H1 (cell line): Measurements from ENCODE around the gene EPHA2. TPM values are rescaled to one million over a fixed set of nuclear protein-coding genes. Genes with fewer than 3 reads are reported as not detected.

Experiments used
- CTCF ChIA-PET: fragments of 300-600 bp; sonication (Branson Sonifier 250); formaldehyde crosslinking; loops from one replicate; lab custom pipeline; 2021; ENCODE audit not compliant: partially characterized antibody; lab: Charles Lee
- POLR2A ChIA-PET: fragments of 300-600 bp; sonication (Branson Sonifier 250); formaldehyde crosslinking; loops from one replicate; lab custom pipeline; 2021; ENCODE audit warnings: inconsistent platforms; ENCODE audit not compliant: partially characterized antibody; lab: Charles Lee
- DNase-seq, 2 experiments: peaks; one replicate each; pipeline versions ENCODE4 v3.0.0 to v3.0.0-alpha.2; 2010 to 2022; ENCODE audit warnings: low spot score in 2 of 2, low read depth in 1 of 2, mixed read lengths in 1 of 2
- FAIRE-seq: peaks from 2 replicates; lab custom pipeline; 2011; peaks lifted over from hg19 to GRCh38; lab: Jason Lieb, UNC
- H2AFZ ChIP-seq: 2 replicates; pipeline ENCODE4 v1.8.1; 2012; ENCODE audit warnings: low read length, inconsistent platforms
- H2AK5ac ChIP-seq: 2 replicates; pipeline ENCODE4 v1.6.1; 2013; ENCODE audit warnings: low read depth, low read length
- H2BK120ac ChIP-seq: replicated peaks from 2 replicates; pipeline ENCODE3; 2013; ENCODE audit warnings: low read depth, low read length, inconsistent platforms
- H2BK12ac ChIP-seq: 2 replicates; pipeline ENCODE4 v1.6.1; 2013; ENCODE audit warnings: low read depth, low read length
- H2BK15ac ChIP-seq: 2 replicates; pipeline ENCODE4 v1.6.1; 2013; ENCODE audit warnings: low read length
- H2BK20ac ChIP-seq: 2 replicates; pipeline ENCODE4 v1.6.1; 2013; ENCODE audit warnings: low read length
- H2BK5ac ChIP-seq: 2 replicates; pipeline ENCODE4 v1.6.1; 2013; ENCODE audit warnings: low read depth, low read length
- H3K14ac ChIP-seq: 2 replicates; pipeline ENCODE4 v1.6.1; 2013; ENCODE audit warnings: inconsistent platforms; ENCODE audit not compliant: insufficient read length
- H3K18ac ChIP-seq: 2 replicates; pipeline ENCODE4 v1.6.1; 2013; ENCODE audit warnings: low read length; ENCODE audit errors: extremely low read depth
- H3K23ac ChIP-seq: 2 replicates; pipeline ENCODE4 v1.6.1; 2013; ENCODE audit warnings: inconsistent platforms; ENCODE audit not compliant: insufficient read length
- H3K23me2 ChIP-seq: 2 replicates; pipeline ENCODE4 v1.6.1; 2013; ENCODE audit warnings: low read depth, low read length
- H3K27ac ChIP-seq: 2 replicates; pipeline ENCODE4 v1.6.1; 2011; ENCODE audit warnings: low read depth, low read length, inconsistent platforms
- H3K27me3 ChIP-seq, 4 experiments: replicated peaks in 1 of 4; 1 replicate in 1 of 4; 2 replicates in 3 of 4; pipeline versions ENCODE4 v1.6.1 to v1.8.1; 2011 to 2013; ENCODE audit warnings: low read length in 3 of 4, mild to moderate bottlenecking in 3 of 4, inconsistent platforms in 2 of 4, mixed read lengths in 2 of 4, moderate library complexity in 1 of 4; ENCODE audit not compliant: control insufficient read depth in 3 of 4, insufficient read depth in 3 of 4; ENCODE audit errors: extremely low read depth in 1 of 4
- H3K36me3 ChIP-seq, 4 experiments: 2 replicates each; pipeline versions ENCODE4 v1.6.1 to v1.8.1; 2011 to 2013; ENCODE audit warnings: mild to moderate bottlenecking in 4 of 4, low read length in 3 of 4, moderate library complexity in 2 of 4, control low read depth in 1 of 4, inconsistent platforms in 1 of 4; ENCODE audit not compliant: insufficient read depth in 4 of 4, control insufficient read depth in 2 of 4
- H3K4ac ChIP-seq: replicated peaks from 2 replicates; pipeline ENCODE3; 2013; ENCODE audit warnings: low read length, low read depth, mixed read lengths, inconsistent platforms; ENCODE audit not compliant: insufficient read length
- H3K4me1 ChIP-seq, 4 experiments: replicated peaks in 1 of 4; 1 replicate in 1 of 4; 2 replicates in 3 of 4; pipeline versions ENCODE4 v1.6.1 to v1.8.1; 2011 to 2013; ENCODE audit warnings: low read length in 3 of 4, inconsistent platforms in 2 of 4, mixed read lengths in 1 of 4; ENCODE audit not compliant: insufficient read depth in 4 of 4, control insufficient read depth in 3 of 4
- H3K4me2 ChIP-seq, 2 experiments: 2 replicates each; pipeline versions ENCODE4 v1.6.1 to v1.8.1; 2011 to 2013; ENCODE audit warnings: low read depth in 2 of 2, low read length in 2 of 2, control low read depth in 1 of 2, inconsistent platforms in 1 of 2, mild to moderate bottlenecking in 1 of 2; ENCODE audit not compliant: insufficient read depth in 1 of 2
- H3K4me3 ChIP-seq, 4 experiments: fragments of 200-600, 300-600 bp in 1 of 4; sonication (generic), shearing (Covaris generic), sonication (Bioruptor Twin) in 1 of 4; 2 replicates each; pipeline versions ENCODE4 v1.5.1 to v1.8.1; 2011 to 2016; ENCODE audit warnings: low read length in 4 of 4, low read depth in 3 of 4, control low read depth in 2 of 4, inconsistent platforms in 2 of 4, mild to moderate bottlenecking in 2 of 4, mixed read lengths in 1 of 4, moderate library complexity in 1 of 4; ENCODE audit not compliant: insufficient read depth in 2 of 4; ENCODE audit errors: extremely low read depth in 1 of 4
- H3K56ac ChIP-seq: replicated peaks from 2 replicates; pipeline ENCODE3; 2013; ENCODE audit warnings: low read depth, mild to moderate bottlenecking, mixed read lengths, low read length, inconsistent platforms; ENCODE audit not compliant: insufficient read length
- H3K79me1 ChIP-seq: 2 replicates; pipeline ENCODE4 v1.6.1; 2013; ENCODE audit warnings: low read depth, low read length, control low read depth
- H3K79me2 ChIP-seq, 2 experiments: 2 replicates each; pipeline versions ENCODE4 v1.6.1 to v1.8.1; 2012 to 2013; ENCODE audit warnings: low read length in 2 of 2, mild to moderate bottlenecking in 2 of 2, inconsistent platforms in 1 of 2; ENCODE audit not compliant: insufficient read depth in 2 of 2, control insufficient read depth in 1 of 2
- H3K9ac ChIP-seq, 4 experiments: replicated peaks in 1 of 4; 1 replicate in 1 of 4; 2 replicates in 3 of 4; pipeline versions ENCODE4 v1.6.1 to v1.8.1; 2011 to 2013; ENCODE audit warnings: low read depth in 3 of 4, low read length in 3 of 4, control low read depth in 2 of 4, mild to moderate bottlenecking in 2 of 4, moderate library complexity in 2 of 4, inconsistent platforms in 1 of 4; ENCODE audit errors: extremely low read depth in 1 of 4
- H3K9me3 ChIP-seq, 2 experiments: 2 replicates each; pipeline versions ENCODE4 v1.6.1 to v1.8.1; 2012 to 2013; ENCODE audit warnings: mild to moderate bottlenecking in 2 of 2, moderate library complexity in 2 of 2, control low read depth in 1 of 2, inconsistent platforms in 1 of 2, low read depth in 1 of 2, low read length in 1 of 2, mixed read lengths in 1 of 2; ENCODE audit not compliant: insufficient read depth in 2 of 2
- H4K20me1 ChIP-seq, 2 experiments: replicated peaks in 1 of 2; 2 replicates each; pipeline versions ENCODE3 to v1.8.1; 2011 to 2013; ENCODE audit warnings: inconsistent platforms in 2 of 2, low read length in 2 of 2, mild to moderate bottlenecking in 1 of 2; ENCODE audit not compliant: insufficient read depth in 2 of 2, control insufficient read depth in 1 of 2
- H4K5ac ChIP-seq: 2 replicates; pipeline ENCODE4 v1.6.1; 2013; ENCODE audit warnings: low read length, low read depth, mixed read lengths, inconsistent platforms; ENCODE audit not compliant: insufficient read length
- H4K8ac ChIP-seq: 2 replicates; pipeline ENCODE4 v1.8.0; 2013; ENCODE audit warnings: mild to moderate bottlenecking, moderate library complexity, low read length, inconsistent platforms; ENCODE audit not compliant: insufficient read depth; ENCODE audit errors: extremely low read depth
- H4K91ac ChIP-seq: replicated peaks from 2 replicates; pipeline ENCODE3; 2013; ENCODE audit warnings: low read length, mixed read lengths, inconsistent platforms; ENCODE audit not compliant: insufficient read length
- ATF3 ChIP-seq: IDR thresholded peaks from 2 replicates; pipeline ENCODE4 v1.6.1; 2011; ENCODE audit warnings: low read depth, mild to moderate bottlenecking, low read length; ENCODE audit not compliant: insufficient read depth
- CTBP2 ChIP-seq: IDR thresholded peaks from 2 replicates; pipeline ENCODE4 v1.7.0; 2011; ENCODE audit warnings: borderline replicate concordance, mild to moderate bottlenecking, moderate library complexity, mixed read lengths, low read length; ENCODE audit not compliant: insufficient read depth, insufficient read length
- EP300 ChIP-seq, 2 experiments: IDR thresholded peaks; 1 replicate in 1 of 2; 2 replicates in 1 of 2; pipeline ENCODE4 v1.6.1; 2011 to 2012; ENCODE audit warnings: low read depth in 2 of 2, low read length in 2 of 2, mild to moderate bottlenecking in 2 of 2, borderline replicate concordance in 1 of 2, inconsistent platforms in 1 of 2, moderate library complexity in 1 of 2
- FOSL1 ChIP-seq: IDR thresholded peaks from 2 replicates; pipeline ENCODE4 v1.6.1; 2011; ENCODE audit warnings: mild to moderate bottlenecking, low read depth, low read length, moderate library complexity; ENCODE audit not compliant: insufficient read depth
- GTF2F1 ChIP-seq: IDR thresholded peaks from 2 replicates; pipeline ENCODE4 v1.6.1; 2012; ENCODE audit warnings: low read depth, low read length, improper control_type of control experiment, borderline replicate concordance
- KDM5A ChIP-seq: fragments of 200-600 bp; IDR thresholded peaks from 2 replicates; pipeline ENCODE4 v1.7.1; 2012; ENCODE audit warnings: mild to moderate bottlenecking, low read length, inconsistent platforms, mixed read lengths
- NRF1 ChIP-seq: IDR thresholded peaks from 2 replicates; pipeline ENCODE4 v1.6.1; 2011; ENCODE audit warnings: mild to moderate bottlenecking, low read depth, low read length, improper control_type of control experiment
- POLR2A ChIP-seq, 2 experiments: IDR thresholded peaks; 1 replicate in 1 of 2; 2 replicates in 1 of 2; pipeline ENCODE4 v1.6.1; 2011; ENCODE audit warnings: low read depth in 2 of 2, low read length in 2 of 2, mild to moderate bottlenecking in 2 of 2; ENCODE audit errors: control extremely low read depth in 1 of 2
- POU5F1 ChIP-seq: IDR thresholded peaks from 2 replicates; pipeline ENCODE4 v1.6.1; 2011; ENCODE audit warnings: low read depth, mild to moderate bottlenecking, low read length, moderate library complexity
- RBBP5 ChIP-seq: IDR thresholded peaks from 2 replicates; pipeline ENCODE4 v1.7.1; 2012; ENCODE audit warnings: low read depth, mild to moderate bottlenecking, inconsistent platforms, low read length, moderate library complexity, borderline replicate concordance
- SP1 ChIP-seq: IDR thresholded peaks from 2 replicates; pipeline ENCODE4 v1.6.1; 2011; ENCODE audit warnings: low read depth, low read length
- SUZ12 ChIP-seq: fragments of 200-600 bp; sonication (generic); IDR thresholded peaks from 2 replicates; pipeline ENCODE4 v1.6.1; 2012; ENCODE audit warnings: mild to moderate bottlenecking, inconsistent platforms, low read length, moderate library complexity, mixed read lengths
- TAF1 ChIP-seq: IDR thresholded peaks from 2 replicates; pipeline ENCODE4 v1.6.1; 2011; ENCODE audit warnings: mild to moderate bottlenecking, low read depth, low read length
- TBP ChIP-seq: IDR thresholded peaks from 2 replicates; pipeline ENCODE4 v1.6.1; 2011; ENCODE audit warnings: low read depth, low read length, improper control_type of control experiment
- WGBS, 2 experiments: shearing (Covaris generic) in 1 of 2; methylation state at CpG; one replicate each; pipeline versions ENCODE4 v1.1.6 to v1.1.7; 2013 to 2015; ENCODE audit warnings: low lambda C conversion rate in 2 of 2, mixed read lengths in 2 of 2, inconsistent platforms in 1 of 2, low coverage in 1 of 2, missing lambda C conversion rate in 1 of 2; ENCODE audit not compliant: insufficient replicate concordance in 2 of 2, insufficient coverage in 1 of 2, insufficient read length in 1 of 2; ENCODE audit errors: extremely low coverage in 1 of 2, missing lambda C conversion rate in 1 of 2; 5-methylcytosine and 5-hydroxymethylcytosine counted together
- polyA plus RNA-seq, 7 experiments: library from polyadenylated mRNA; depleted of rRNA in 3 of 7; stranded (reverse) in 5 of 7; unstranded in 2 of 7; fragments of >200 nt in 5 of 7; fragments of 200-250 nt in 2 of 7; gene quantifications; 1 replicate in 5 of 7; 2 replicates in 1 of 7; 4 replicates in 1 of 7; pipeline versions ENCODE4 v1.2.1 to v1.2.3, GENCODE V29; 2011 to 2013; ENCODE audit warnings: missing spikeins in 2 of 7, mixed read lengths in 2 of 7
- total RNA-seq: library from RNA; stranded (reverse); fragmentation: NEBNext Ultra II Directional; extraction: Animal tissue kit (Norgen Biotek cat#: 25700); gene quantifications from 2 replicates; pipeline ENCODE4 v1.2.1, GENCODE V29; 2021

Gene EPHA2
- total and polyA plus RNA-seq, 2 of the 8 experiments (the other 6 are each of a cell fraction or from before 2014, with no cell fraction given): 26.8 to 33.6 TPM

GRCh38 chr1:16132325-16132785, 23.5 kb downstream of the EPHA2 start:
- Histone ChIP-seq H3K36me3 (peaks cover 23 to 76% (median 65%) of the 10 kb centered on the region in 4 experiments; a peak in 7 of 8 replicates), H2BK15ac (no peak overlapping the region), H3K9me3 (no peaks in the 10 kb centered on the region), H3K79me1 (no peaks in the 10 kb centered on the region; the same call in none of the 2 replicates), H2BK12ac (no peak overlapping the region), H3K4me1 (no peaks in the 10 kb centered on the region), H3K27me3 (no peaks in the 10 kb centered on the region), H4K91ac (no peak overlapping the region), H2BK120ac (no peak overlapping the region), H3K23ac (no peak overlapping the region), H2BK20ac (no peak overlapping the region), H3K4me3 (no peak overlapping the region), H3K79me2 (no peaks in the 10 kb centered on the region), H3K18ac (no peak overlapping the region), H2BK5ac (no peak overlapping the region), H4K20me1 (peaks cover 5 to 21% of the 10 kb centered on the region in 2 experiments), H3K9ac (no peak overlapping the region), H4K5ac (no peak overlapping the region), H3K14ac (no peak overlapping the region), H2AFZ (no peak overlapping the region), H3K27ac (no peak overlapping the region), H3K56ac (no peak overlapping the region), H3K23me2 (no peaks in the 10 kb centered on the region), H4K8ac (no peak overlapping the region), H3K4me2 (no peak overlapping the region), H2AK5ac (no peak overlapping the region), H3K4ac (no peak overlapping the region)
- ChIA-PET CTCF (interaction anchor here (1.0 to 31.3 kb wide), 2 partner anchors 53 to 231 kb away, joined by 3 to 522 read pairs; partner anchors contain the start of gene FAM131C), POLR2A (interaction anchor here (1.5 kb wide), 1 partner anchor 13 kb away, joined by 4 read pairs; no protein-coding TSS in a partner anchor)
- FAIRE-seq (no peak), DNase-seq (no peak)
- 98% methylated on average over 5 of the region's 6 CpGs; no CpG with 5 or more reads in 1 of the 2 experiments for WGBS, 2 experiments
- no peak for TF ChIP-seq KDM5A
- no peak for TF ChIP-seq GTF2F1
- no peak for TF ChIP-seq ATF3
- no peak for TF ChIP-seq SUZ12
- TF ChIP-seq NRF1: no peak
- TF ChIP-seq POLR2A (IDR thresholded peaks at IDR 0.05; ENCODE audit: control extremely low read depth in 1 of 2, low read depth in 2 of 2, low read length in 2 of 2): no peak
- no peak for TF ChIP-seq TAF1
- no peak for TF ChIP-seq FOSL1
- no peak for TF ChIP-seq EP300 (IDR thresholded peaks at IDR 0.05; ENCODE audit: borderline replicate concordance in 1 of 2, low read depth in 2 of 2, low read length in 2 of 2)
- no peak for TF ChIP-seq RBBP5
- no peak for TF ChIP-seq SP1
- TF ChIP-seq CTBP2: no peak
- TF ChIP-seq POU5F1: no peak
- TF ChIP-seq TBP: no peak
